WERI-Rb-1 (cell line): ENCODE results near the gene GSTA4.

Experiments
- DNase-seq: peaks from one replicate; pipeline ENCODE4 v3.0.0-alpha.2; 2020
- H3K27ac ChIP-seq: fragments of 250-450 bp; sonication (Bioruptor Pico); 2 replicates; pipeline ENCODE4 v1.5.1; 2020; ENCODE audit warnings: mild to moderate bottlenecking, moderate library complexity
- H3K27me3 ChIP-seq: fragments of 250-450 bp; sonication (Bioruptor Pico); 2 replicates; pipeline ENCODE4 v1.5.1; 2021; ENCODE audit warnings: mild to moderate bottlenecking, low read depth, moderate library complexity; ENCODE audit not compliant: insufficient read depth, severe bottlenecking
- H3K36me3 ChIP-seq: fragments of 250-450 bp; sonication (Bioruptor Pico); 2 replicates; pipeline ENCODE4 v1.5.1; 2020; ENCODE audit warnings: mild to moderate bottlenecking, moderate library complexity
- H3K4me3 ChIP-seq: 2 replicates; pipeline ENCODE4 v1.5.1; 2011; ENCODE audit warnings: low read depth, mild to moderate bottlenecking, control low read depth, low read length
- H3K9me3 ChIP-seq: fragments of 250-450 bp; sonication (Bioruptor Pico); 2 replicates; pipeline ENCODE4 v1.5.1; 2021; ENCODE audit warnings: mild to moderate bottlenecking, moderate library complexity; ENCODE audit not compliant: severe bottlenecking
- TF ChIP-seq, protein P1 (sequence below): IDR thresholded peaks from 2 replicates; pipeline ENCODE4 v1.5.1; 2011; ENCODE audit warnings: low read depth, mild to moderate bottlenecking, control low read depth, inconsistent platforms, low read length

GSTA4 gene

DNA sequence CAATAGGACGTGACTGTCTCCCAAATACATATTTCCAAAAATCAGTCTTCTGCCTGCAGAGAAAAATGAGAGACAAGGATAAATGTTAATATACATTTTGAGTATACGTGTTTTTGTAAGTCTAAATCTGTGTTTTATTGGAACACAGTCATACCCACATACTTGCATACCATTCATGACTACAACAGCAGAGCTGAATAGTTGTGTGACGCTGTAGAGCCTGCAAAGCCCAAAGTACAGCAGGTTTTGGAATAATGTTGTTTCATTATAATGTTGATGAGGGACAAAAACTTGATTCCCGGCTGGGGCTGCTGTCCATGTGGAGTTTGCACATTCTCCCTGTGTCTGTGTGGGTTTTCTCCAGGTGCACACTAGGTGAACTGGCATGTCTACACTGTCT is 46.3 kb upstream of the GSTA4 start:
- TF ChIP-seq, protein P1, sequence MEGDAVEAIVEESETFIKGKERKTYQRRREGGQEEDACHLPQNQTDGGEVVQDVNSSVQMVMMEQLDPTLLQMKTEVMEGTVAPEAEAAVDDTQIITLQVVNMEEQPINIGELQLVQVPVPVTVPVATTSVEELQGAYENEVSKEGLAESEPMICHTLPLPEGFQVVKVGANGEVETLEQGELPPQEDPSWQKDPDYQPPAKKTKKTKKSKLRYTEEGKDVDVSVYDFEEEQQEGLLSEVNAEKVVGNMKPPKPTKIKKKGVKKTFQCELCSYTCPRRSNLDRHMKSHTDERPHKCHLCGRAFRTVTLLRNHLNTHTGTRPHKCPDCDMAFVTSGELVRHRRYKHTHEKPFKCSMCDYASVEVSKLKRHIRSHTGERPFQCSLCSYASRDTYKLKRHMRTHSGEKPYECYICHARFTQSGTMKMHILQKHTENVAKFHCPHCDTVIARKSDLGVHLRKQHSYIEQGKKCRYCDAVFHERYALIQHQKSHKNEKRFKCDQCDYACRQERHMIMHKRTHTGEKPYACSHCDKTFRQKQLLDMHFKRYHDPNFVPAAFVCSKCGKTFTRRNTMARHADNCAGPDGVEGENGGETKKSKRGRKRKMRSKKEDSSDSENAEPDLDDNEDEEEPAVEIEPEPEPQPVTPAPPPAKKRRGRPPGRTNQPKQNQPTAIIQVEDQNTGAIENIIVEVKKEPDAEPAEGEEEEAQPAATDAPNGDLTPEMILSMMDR = no peak

DNA sequence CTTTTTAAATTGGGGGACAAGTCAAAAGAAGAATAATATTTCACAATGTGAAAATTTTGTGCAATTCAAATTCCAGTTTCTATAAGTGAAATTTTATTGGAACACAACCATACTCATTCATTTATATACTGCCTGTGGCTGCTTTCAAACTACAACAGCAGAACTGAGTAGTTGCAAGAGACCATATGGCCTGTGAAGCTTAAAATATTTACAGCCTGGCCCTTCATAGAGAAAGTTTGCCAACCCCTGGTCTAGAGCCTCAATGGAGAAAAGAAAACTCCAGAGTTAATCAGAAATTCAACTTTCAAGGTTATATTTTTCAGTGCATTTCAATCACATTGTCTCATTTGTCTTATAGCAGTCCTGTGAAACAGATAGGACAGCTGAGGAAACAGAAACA is 43.5 kb upstream of the GSTA4 start:
- Histone ChIP-seq H3K9me3 (no peaks in the 10 kb centered on the region), H3K4me3 (no peak overlapping the region), H3K36me3 (peaks cover 55% of the 10 kb centered on the region), H3K27me3 (no peaks in the 10 kb centered on the region), H3K27ac (no peak overlapping the region)
- TF ChIP-seq, protein P1 = no peak
- no peak for DNase-seq

More for the DNA sequence above, 46.3 kb upstream of the GSTA4 start:
- peaks cover 30% of the 10 kb centered on the region for H3K36me3 ChIP-seq
- no peak overlapping the region for H3K4me3 ChIP-seq
- no peaks in the 10 kb centered on the region for H3K27me3 ChIP-seq
- H3K27ac ChIP-seq = no peak overlapping the region
- no peaks in the 10 kb centered on the region for H3K9me3 ChIP-seq
- DNase-seq = no peak

DNA sequence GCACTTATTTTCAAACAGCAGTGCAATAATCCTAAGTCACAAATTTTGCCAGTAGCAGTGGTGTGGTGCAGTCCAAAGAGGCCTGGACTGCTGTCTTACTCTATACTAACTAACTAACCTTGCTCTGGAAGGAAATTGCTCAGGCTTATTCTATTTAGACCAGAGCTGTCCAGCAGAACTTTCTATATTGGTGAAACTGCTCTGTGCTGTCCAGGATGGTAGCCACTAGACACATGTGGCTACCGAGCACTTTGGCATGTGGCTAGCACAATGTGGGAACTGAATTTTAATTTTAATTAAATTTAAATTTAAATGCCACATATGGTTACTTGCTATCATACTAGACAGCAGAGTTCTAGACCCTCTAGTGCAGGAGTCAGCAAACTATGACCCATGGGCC is 43.1 kb upstream of the GSTA4 start:
- H3K36me3 ChIP-seq = peaks cover 57% of the 10 kb centered on the region

DNA sequence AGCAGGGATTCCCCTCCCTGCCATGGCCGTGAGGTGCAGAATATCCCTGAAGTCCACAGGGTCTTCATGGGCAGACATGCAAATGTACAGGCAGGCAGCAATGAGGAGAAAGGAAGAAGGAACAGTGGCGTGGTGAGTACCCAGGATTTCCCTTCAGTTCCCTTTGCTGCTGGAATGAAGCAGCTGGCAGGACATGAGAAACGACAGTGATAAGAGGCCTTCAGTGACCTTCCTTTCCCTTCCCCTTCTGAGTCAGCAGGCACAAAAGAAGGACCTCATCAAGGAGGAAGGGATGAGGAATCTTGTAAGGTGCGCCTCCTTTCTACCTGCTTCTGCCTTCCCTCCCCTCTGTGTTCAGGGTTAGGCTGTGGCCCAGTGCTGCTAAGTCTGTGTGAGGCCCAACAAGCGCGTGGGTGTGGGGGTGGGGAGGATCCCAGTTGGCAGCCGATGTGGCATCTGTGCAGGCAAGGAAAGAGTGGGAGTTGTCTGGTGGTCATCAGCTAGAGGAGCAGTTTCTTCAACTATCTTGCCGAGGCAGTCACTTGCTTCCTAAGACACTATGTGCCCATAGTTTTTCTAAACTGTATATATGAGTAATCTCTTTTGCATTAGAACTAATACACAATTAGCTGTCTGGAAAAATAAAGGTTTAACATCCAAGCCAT is 40.6 kb upstream of the GSTA4 start:
- no peak for DNase-seq
- Histone ChIP-seq H3K9me3 (no peaks in the 10 kb centered on the region), H3K36me3 (peaks cover 65% of the 10 kb centered on the region), H3K27me3 (no peaks in the 10 kb centered on the region), H3K4me3 (no peak overlapping the region), H3K27ac (no peak overlapping the region)
- TF ChIP-seq, protein P1 = no peak

More for the DNA sequence above, 43.1 kb upstream of the GSTA4 start:
- no peak overlapping the region for H3K4me3 ChIP-seq
- TF ChIP-seq, protein P1 = no peak
- no peaks in the 10 kb centered on the region for H3K9me3 ChIP-seq
- no peaks in the 10 kb centered on the region for H3K27me3 ChIP-seq
- DNase-seq = no peak
- H3K27ac ChIP-seq = no peak overlapping the region

DNA sequence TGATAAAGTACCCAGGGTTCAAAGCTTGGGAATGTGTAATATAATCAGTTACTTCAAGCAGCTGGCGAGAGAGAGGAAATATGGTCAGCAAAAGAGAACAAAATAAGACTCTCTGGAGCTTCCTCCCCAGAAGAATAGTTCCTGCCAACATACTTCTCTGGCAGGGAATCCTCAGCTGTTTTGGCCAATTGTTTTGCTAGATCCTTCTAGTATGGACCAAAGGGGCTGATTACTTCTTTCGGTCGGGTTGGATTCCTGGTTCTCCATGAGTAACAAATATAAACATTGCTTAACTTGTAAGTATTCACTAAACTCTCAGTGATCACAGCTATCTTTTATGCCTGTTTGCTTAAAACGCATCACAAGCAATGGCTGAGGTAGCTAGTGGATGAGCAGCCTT is 38.7 kb upstream of the GSTA4 start:
- no peak overlapping the region for H3K27ac ChIP-seq
- H3K36me3 ChIP-seq = peaks cover 47% of the 10 kb centered on the region
- TF ChIP-seq, protein P1 = no peak

DNA sequence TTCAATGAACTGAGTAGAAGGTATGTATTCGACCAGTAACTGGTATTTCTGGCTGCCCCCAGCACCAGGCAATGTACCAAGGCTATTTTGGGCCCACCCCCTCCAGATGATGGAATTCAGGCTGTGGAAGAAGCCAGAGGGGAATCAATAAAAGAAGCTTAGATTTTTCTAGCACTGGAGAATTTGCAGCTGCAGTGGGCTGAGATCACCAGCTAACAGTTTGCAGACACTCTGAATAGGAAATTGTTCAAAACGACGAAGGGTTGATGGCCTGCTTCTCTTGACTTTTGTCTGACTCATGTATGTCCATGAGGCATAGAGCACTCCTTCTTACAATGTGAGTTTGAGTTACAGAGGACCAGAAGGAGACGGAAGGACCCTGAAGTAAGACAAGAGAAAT is 37.8 kb upstream of the GSTA4 start:
- no peak for DNase-seq
- H3K27me3 ChIP-seq = no peaks in the 10 kb centered on the region
- H3K36me3 ChIP-seq = peaks cover 51% of the 10 kb centered on the region

More for the DNA sequence above, 38.7 kb upstream of the GSTA4 start:
- no peak overlapping the region for H3K4me3 ChIP-seq
- no peak for DNase-seq
- no peaks in the 10 kb centered on the region for H3K27me3 ChIP-seq
- H3K9me3 ChIP-seq = no peaks in the 10 kb centered on the region

More for the DNA sequence above, 37.8 kb upstream of the GSTA4 start:
- H3K9me3 ChIP-seq = no peaks in the 10 kb centered on the region
- TF ChIP-seq, protein P1 = no peak
- no peak overlapping the region for H3K4me3 ChIP-seq
- H3K27ac ChIP-seq = no peak overlapping the region
